Activated CD4-positive, alpha-beta memory T cell treated with anti-CD3 and anti-CD28 coated beads for 36 hours (primary cell): Measurements from ENCODE around the gene NOP10. TPM values are rescaled to one million over a fixed set of nuclear protein-coding genes. Genes with fewer than 3 reads are reported as not detected.

Source experiments
- CTCF ChIA-PET: fragments of 350-600 bp; sonication (Branson Sonifier 250); formaldehyde crosslinking; loops from one replicate; lab custom pipeline; 2021; ENCODE audit warnings: antibody characterized with exemption, inconsistent platforms; lab: Charles Lee
- POLR2A ChIA-PET: fragments of 350-600 bp; sonication (Branson Sonifier 250); formaldehyde crosslinking; loops from one replicate; lab custom pipeline; 2021; ENCODE audit warnings: antibody characterized with exemption; lab: Charles Lee
- DNase-seq: peaks from one replicate; pipeline ENCODE4 v3.0.0-alpha.2; 2020
- H3K27ac Mint-ChIP-seq: one replicate; pipeline ENCODE4 v1.8.0; 2021; ENCODE audit warnings: mixed read lengths
- H3K27me3 Mint-ChIP-seq: one replicate; pipeline ENCODE4 v1.8.0; 2021; ENCODE audit warnings: mixed read lengths
- H3K36me3 Mint-ChIP-seq: one replicate; pipeline ENCODE4 v1.8.0; 2021; ENCODE audit warnings: mixed read lengths
- H3K4me1 Mint-ChIP-seq: one replicate; pipeline ENCODE4 v1.8.0; 2021; ENCODE audit warnings: low read depth, mixed read lengths
- H3K4me3 Mint-ChIP-seq: one replicate; pipeline ENCODE4 v1.8.0; 2021; ENCODE audit warnings: mild to moderate bottlenecking, mixed read lengths
- H3K9me3 Mint-ChIP-seq: one replicate; pipeline ENCODE4 v1.8.0; 2021; ENCODE audit warnings: mixed read lengths
- intact Hi-C: fragments of 100-400 bp; cut with micrococcal nuclease; formaldehyde crosslinking; loops from one replicate; pipeline ENCODE4 v1.15.1; 2023
- total RNA-seq, 2 experiments: library from RNA; stranded (reverse); gene quantifications; one replicate each; pipeline ENCODE4 v1.2.3, GENCODE V29; 2021

The NOP10 gene
- total RNA-seq, 2 experiments from 2014 or later: 211 to 214 TPM

DNA sequence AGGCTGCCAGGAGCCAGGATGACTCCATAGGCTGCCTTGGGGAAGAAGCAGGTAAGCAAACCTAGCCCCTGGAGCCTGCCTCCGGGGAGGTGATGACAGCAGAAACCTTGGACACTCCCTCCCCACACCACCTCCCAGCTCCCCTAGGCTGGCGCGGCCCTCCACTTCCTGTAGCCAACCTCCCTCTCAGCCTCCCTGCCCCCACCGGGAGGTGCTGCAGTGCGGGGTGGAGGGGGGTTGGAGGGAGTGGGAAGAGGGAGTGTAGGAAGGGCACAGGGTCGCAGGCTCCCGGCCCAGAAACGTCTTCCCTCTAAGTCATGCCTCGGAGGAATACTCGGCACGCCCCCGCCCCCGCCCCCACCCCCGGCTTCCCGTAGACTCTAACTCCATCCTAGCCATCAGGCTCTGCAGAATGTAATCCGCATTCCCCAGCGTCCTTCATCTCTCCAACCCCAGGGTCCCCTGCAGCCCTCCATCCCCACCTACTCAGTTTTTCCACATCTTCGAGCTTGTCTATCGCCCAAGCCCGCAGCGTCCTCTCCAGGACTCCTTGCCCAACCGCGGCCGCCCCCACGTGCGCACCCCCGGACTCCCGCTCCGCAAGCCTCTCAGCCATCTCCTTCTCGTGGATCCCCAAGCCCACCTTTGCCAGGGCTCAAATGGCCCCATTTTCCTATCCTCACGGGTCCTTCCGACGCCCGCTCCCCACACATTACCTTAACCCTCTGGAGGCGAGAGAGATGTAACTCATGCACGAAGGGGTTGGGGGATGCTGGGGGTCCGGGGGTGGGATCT lies 23.5 kb upstream of the NOP10 start:
- intact Hi-C loops: loop anchor here (1.0 to 5.0 kb wide), 9 partner anchors 23 to 621 kb away; partner anchors contain the start of genes AVEN, GOLGA8B, KATNBL1 and NOP10
- CTCF ChIA-PET: interaction anchor here (0.5 to 4.1 kb wide), 23 partner anchors 8 to 326 kb away, joined by 3 to 47 read pairs (median 4); partner anchors contain the start of genes EMC4, GOLGA8A, GOLGA8B and KATNBL1
- Mint-ChIP-seq H3K9me3 (no peaks in the 10 kb centered on the region), H3K36me3 (peaks cover 12% of the 10 kb centered on the region), H3K27ac (peak overlapping the region; percentile 81), H3K4me3 (peak overlapping the region; percentile 96), H3K4me1 (peaks cover 37% of the 10 kb centered on the region), H3K27me3 (no peaks in the 10 kb centered on the region)
- POLR2A ChIA-PET: interaction anchor here (0.7 to 4.1 kb wide), 10 partner anchors 14 to 216 kb away, joined by 3 to 29 read pairs (median 6); partner anchors contain the start of genes EMC4, GOLGA8B, NOP10 and NUTM1
- peak; percentile 72 for DNase-seq

DNA sequence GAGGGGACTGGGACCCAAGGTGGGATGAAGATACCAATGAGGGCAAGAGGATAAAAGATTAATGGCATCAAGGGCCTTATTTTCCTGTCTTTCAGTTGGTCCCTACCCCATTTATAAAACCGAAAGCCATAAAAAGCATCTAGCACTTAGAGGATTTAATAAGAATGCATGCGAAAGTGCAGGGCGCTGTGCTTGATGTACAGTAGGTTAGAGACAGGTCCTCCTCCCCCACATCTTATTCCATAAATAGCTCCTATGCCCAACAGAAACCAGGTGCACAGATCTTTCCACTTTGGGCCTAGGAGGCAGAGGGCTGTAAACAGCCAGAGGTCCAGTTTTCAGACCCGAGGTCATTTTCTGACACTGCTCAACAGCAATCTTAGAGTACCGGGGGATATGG lies 22.9 kb upstream of the NOP10 start:
- DNase-seq: no peak
- no peaks in the 10 kb centered on the region for H3K27me3 Mint-ChIP-seq
- intact Hi-C loops: loop anchor here (5.0 kb wide), 1 partner anchor 621 kb away; the partner anchor contains the start of gene ZNF770
- H3K36me3 Mint-ChIP-seq: peaks cover 16% of the 10 kb centered on the region
- H3K4me3 Mint-ChIP-seq: peak overlapping the region; percentile 96
- H3K27ac Mint-ChIP-seq: peak overlapping the region; percentile 81
- peaks cover 36% of the 10 kb centered on the region for H3K4me1 Mint-ChIP-seq
- POLR2A ChIA-PET: interaction anchor here (0.7 to 4.1 kb wide), 6 partner anchors 23 to 217 kb away, joined by 3 to 29 read pairs (median 14); partner anchors contain the start of genes EMC4, GOLGA8B, NOP10 and NUTM1
- CTCF ChIA-PET: interaction anchor here (0.6 to 4.1 kb wide), 11 partner anchors 9 to 256 kb away, joined by 3 to 47 read pairs (median 4); partner anchors contain the start of genes GOLGA8B, NOP10, NUTM1 and SLC12A6
- no peaks in the 10 kb centered on the region for H3K9me3 Mint-ChIP-seq

DNA sequence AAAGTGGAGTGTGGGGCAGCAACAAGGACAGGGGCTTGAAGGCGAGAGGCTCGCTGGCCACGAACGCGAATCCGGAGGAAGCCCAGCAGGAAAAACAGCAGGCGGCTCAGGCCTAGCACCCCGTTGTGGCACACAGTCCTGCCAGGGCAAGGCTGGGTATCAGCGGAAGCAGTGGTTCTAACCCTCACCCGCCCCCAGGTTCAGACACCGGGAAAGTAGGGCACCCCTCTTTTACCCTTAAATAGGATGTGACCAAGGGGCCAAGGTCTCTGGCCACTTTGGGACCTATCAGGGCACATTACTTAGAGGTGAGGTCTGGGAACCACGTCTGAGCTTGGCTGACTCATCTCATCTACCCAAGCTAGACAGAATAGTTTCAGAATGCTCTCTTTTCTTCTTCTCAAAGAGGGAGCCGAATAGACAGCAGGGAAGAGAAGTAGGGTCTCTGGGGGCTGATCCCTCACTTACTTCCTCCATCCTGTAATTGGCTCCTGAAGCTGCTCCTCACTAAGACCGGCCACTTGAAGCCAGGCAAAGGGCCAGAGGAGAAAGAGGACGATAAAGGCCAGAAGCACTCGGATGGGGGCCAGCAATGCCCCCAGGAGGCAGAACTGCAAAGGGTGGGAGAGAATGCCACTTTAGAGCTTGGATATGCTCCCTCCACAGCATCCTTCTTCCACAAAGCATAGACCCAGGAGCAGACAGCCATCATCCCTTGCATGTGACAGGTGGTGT lies 22.3 kb upstream of the NOP10 start:
- ChIA-PET CTCF (interaction anchor here (0.6 to 4.1 kb wide), 10 partner anchors 9 to 255 kb away, joined by 3 to 47 read pairs (median 4); partner anchors contain the start of genes GOLGA8B, NOP10, NUTM1 and SLC12A6), POLR2A (interaction anchor here (2.7 to 4.1 kb wide), 4 partner anchors 22 to 218 kb away, joined by 7 to 29 read pairs (median 14); partner anchors contain the start of genes GOLGA8B, NOP10, NUTM1 and SLC12A6)
- intact Hi-C loops: loop anchor here (5.0 kb wide), 1 partner anchor 622 kb away; the partner anchor contains the start of gene ZNF770
- peak; percentile 45 for DNase-seq
- Mint-ChIP-seq H3K4me1 (peaks cover 33% of the 10 kb centered on the region), H3K36me3 (peaks cover 16% of the 10 kb centered on the region), H3K27me3 (no peaks in the 10 kb centered on the region), H3K27ac (peak overlapping the region; percentile 13), H3K9me3 (no peaks in the 10 kb centered on the region), H3K4me3 (peak overlapping the region; percentile 96)

DNA sequence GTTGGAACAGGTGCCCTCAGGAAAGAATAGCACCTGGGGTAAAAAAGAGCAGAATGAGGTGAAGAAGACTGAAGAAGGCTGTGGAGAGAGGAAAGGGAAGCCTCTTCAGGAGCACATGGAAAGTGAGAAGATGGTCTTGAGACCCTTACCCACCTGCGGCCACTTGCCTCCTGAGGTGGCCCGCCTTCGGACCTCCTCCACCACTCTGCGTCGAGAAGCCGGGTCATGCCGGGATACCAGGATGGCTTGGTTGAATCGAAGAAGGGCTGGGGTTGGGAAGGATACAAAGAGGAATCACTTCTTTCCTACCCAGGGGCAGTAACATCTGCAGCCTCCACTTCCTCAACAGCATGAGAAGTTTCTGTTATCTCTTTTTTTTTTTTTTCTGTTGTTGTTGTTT lies 21.1 kb upstream of the NOP10 start:
- Mint-ChIP-seq H3K4me1 (peaks cover 24% of the 10 kb centered on the region), H3K9me3 (no peaks in the 10 kb centered on the region), H3K27me3 (no peaks in the 10 kb centered on the region), H3K36me3 (peaks cover 16% of the 10 kb centered on the region), H3K4me3 (no peak overlapping the region), H3K27ac (no peak overlapping the region)
- DNase-seq: no peak
- intact Hi-C loops: no loop called here
- POLR2A ChIA-PET: no interaction called here
- CTCF ChIA-PET: interaction anchor here (0.7 to 1.0 kb wide), 2 partner anchors 9 to 224 kb away, joined by 3 read pairs; no protein-coding TSS in a partner anchor

DNA sequence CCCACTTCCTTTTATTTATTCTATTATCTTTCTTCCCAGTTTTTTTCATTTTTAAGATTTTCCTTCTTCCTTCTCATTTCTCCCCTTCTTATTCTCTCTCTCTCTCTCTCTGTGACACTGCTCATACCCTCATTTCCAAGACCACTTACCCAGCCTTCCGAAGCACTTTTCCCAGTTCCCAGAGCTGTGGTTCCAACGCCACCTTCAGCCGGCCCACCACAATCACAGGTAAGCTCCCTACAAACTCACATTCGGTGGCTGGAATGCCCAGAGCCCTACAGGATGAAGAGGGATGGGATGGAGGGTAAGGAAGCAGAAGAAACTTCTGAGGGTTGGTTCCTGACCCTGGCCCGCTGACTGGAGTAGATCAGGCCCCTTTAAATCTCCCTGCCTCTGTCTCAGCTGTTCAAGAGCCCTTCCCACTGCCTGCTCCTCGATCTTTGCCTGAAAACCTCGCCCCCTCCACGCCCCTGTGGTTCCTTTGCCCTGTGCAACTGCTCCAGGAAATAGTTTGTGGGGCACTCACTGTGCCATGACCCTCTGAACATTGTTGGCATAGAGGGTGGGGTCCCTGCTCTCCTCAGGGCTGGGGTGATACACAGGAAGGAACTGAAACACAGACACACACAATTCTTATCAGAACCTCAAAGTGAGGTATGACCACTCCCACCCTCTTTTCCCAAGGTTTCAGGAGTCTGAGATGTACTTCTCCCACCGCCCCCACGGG lies 19.3 kb upstream of the NOP10 start:
- no peaks in the 10 kb centered on the region for H3K27me3 Mint-ChIP-seq
- ChIA-PET CTCF (interaction anchor here (1.3 kb wide), 1 partner anchor 19 kb away, joined by 5 read pairs; the partner anchor contains the start of genes NOP10 and NUTM1), POLR2A (no interaction called here)
- no peak overlapping the region for H3K4me3 Mint-ChIP-seq
- H3K9me3 Mint-ChIP-seq: no peaks in the 10 kb centered on the region
- intact Hi-C loops: no loop called here
- no peak overlapping the region for H3K27ac Mint-ChIP-seq
- DNase-seq: no peak
- peaks cover 16% of the 10 kb centered on the region for H3K4me1 Mint-ChIP-seq
- peaks cover 20% of the 10 kb centered on the region for H3K36me3 Mint-ChIP-seq

DNA sequence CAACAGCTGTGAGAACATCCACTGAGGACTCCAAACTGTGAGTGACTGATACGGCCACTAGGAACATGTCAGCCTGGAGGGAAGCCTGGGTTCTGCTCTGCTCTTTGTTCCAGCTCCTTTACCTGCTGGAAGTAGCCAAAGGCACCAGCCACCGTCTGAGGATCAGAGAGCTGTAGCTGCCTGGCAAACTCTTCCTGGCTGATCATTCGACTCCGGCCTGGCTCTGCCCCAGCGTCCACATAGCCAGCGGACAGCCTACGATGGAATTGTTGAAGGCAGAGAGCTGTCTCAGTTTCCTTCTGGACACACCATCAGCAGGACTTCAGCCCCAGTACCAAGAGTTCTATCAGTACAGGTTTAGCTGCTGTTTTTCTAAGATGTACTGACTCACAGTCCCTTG lies 18.3 kb upstream of the NOP10 start:
- no peaks in the 10 kb centered on the region for H3K27me3 Mint-ChIP-seq
- H3K4me1 Mint-ChIP-seq: peaks cover 16% of the 10 kb centered on the region
- peaks cover 20% of the 10 kb centered on the region for H3K36me3 Mint-ChIP-seq
- ChIA-PET CTCF (interaction anchor here (0.9 to 1.3 kb wide), 2 partner anchors 19 to 120 kb away, joined by 3 to 5 read pairs; partner anchors contain the start of genes NOP10 and NUTM1), POLR2A (no interaction called here)
- H3K9me3 Mint-ChIP-seq: no peaks in the 10 kb centered on the region
- no peak overlapping the region for H3K4me3 Mint-ChIP-seq
- intact Hi-C loops: no loop called here
- no peak for DNase-seq
- no peak overlapping the region for H3K27ac Mint-ChIP-seq

DNA sequence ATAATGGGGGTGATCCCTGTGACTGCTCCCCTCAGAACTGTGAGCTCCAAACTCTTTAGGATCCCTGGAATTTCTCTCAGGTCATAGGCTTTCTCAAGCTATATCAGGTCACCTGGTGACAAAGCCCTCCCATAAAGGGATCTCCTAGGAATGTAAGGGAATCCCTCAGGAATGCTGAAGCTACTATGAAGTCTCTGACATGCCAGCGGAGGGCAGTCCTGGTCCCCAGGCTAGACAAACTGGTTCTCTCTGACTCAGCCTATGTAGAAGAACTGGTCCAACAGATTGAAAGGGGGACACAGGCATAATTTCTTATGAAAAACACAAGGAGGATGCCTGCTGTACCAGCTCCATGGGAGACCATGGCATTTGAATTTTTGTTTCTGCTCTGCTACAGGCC lies 17.4 kb upstream of the NOP10 start:
- ChIA-PET POLR2A (no interaction called here), CTCF (interaction anchor here (0.9 to 1.2 kb wide), 2 partner anchors 119 to 228 kb away, joined by 3 read pairs; no protein-coding TSS in a partner anchor)
- no peak for DNase-seq
- Mint-ChIP-seq H3K4me1 (peaks cover 8% of the 10 kb centered on the region), H3K27ac (no peak overlapping the region), H3K36me3 (peaks cover 20% of the 10 kb centered on the region), H3K27me3 (no peaks in the 10 kb centered on the region), H3K4me3 (no peak overlapping the region), H3K9me3 (no peaks in the 10 kb centered on the region)
- intact Hi-C loops: no loop called here

DNA sequence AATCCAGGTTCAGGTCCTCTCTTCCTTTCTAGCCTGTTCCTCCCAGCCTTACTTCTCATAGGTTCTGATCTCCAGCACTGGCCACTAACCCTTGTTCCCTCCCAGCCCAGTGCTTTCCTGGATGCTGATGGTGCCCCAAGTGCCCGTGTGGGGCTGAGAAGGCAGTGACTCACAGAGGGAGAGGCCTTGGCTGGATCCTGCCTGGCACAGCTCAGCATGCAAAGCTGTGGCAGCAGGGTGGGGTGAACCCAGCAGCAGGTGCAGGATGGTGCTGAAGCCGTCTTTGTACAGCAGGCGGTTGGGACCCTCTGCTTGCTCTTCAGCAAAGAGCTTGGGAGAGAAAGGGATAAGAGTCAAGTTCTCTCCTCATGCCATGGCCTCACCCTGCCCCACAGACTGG lies 16.5 kb upstream of the NOP10 start:
- intact Hi-C loops: no loop called here
- Mint-ChIP-seq H3K27me3 (no peaks in the 10 kb centered on the region), H3K36me3 (peaks cover 20% of the 10 kb centered on the region), H3K4me3 (no peak overlapping the region), H3K9me3 (no peaks in the 10 kb centered on the region), H3K27ac (no peak overlapping the region), H3K4me1 (no peaks in the 10 kb centered on the region)
- no peak for DNase-seq
- CTCF ChIA-PET: no interaction called here
- POLR2A ChIA-PET: no interaction called here

DNA sequence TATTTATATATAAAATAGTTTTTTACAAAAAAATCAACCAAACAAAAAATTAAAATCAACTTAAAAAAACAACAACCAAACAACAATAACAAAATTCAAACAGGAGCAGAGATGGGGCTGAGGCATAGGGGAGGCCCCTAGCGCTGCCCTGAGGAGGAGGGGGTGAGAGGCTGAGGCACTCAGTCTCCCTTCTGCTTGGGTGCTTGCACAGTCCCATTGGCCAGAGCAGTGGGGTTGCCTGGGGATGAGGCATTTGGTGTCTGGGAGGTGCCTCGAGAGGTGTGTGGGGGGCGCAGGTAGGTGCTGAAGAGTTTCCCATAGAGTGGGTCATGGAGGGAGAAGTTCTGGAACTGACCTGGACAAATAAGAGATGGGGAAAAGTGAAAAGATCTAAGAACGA lies 16.0 kb upstream of the NOP10 start:
- intact Hi-C loops: no loop called here
- CTCF ChIA-PET: interaction anchor here (1.7 kb wide), 1 partner anchor 8 kb away, joined by 15 read pairs; the partner anchor contains the start of gene LPCAT4
- no peak overlapping the region for H3K4me3 Mint-ChIP-seq
- H3K27ac Mint-ChIP-seq: no peak overlapping the region
- no peaks in the 10 kb centered on the region for H3K9me3 Mint-ChIP-seq
- H3K27me3 Mint-ChIP-seq: no peaks in the 10 kb centered on the region
- DNase-seq: no peak
- H3K36me3 Mint-ChIP-seq: peaks cover 20% of the 10 kb centered on the region
- H3K4me1 Mint-ChIP-seq: no peaks in the 10 kb centered on the region
- POLR2A ChIA-PET: no interaction called here

DNA sequence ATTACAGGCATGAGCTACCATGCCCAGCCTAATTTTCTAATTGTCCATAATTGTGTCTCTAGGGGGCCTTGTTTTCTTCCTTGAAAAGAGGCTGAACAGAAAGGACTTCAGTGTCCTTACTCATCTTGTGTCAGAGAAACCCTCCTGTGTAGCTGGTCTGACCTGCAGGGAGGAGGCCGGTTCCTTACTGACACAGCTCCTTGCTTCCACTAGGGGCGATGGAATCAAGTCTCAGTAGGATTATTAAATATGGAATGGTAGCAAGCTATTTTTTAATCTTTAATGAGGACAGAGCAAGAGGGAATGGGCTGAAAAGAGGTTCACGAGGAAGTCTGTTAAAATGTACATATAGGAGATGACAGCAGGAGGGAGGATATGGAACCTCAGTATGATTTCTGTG lies 15.4 kb upstream of the NOP10 start:
- CTCF ChIA-PET: interaction anchor here (0.7 to 1.7 kb wide), 4 partner anchors 9 to 229 kb away, joined by 4 to 15 read pairs (median 6); partner anchors contain the start of gene LPCAT4
- POLR2A ChIA-PET: no interaction called here
- intact Hi-C loops: no loop called here
- Mint-ChIP-seq H3K27ac (no peak overlapping the region), H3K4me3 (no peak overlapping the region), H3K36me3 (peaks cover 18% of the 10 kb centered on the region), H3K9me3 (no peaks in the 10 kb centered on the region), H3K27me3 (no peaks in the 10 kb centered on the region), H3K4me1 (no peaks in the 10 kb centered on the region)
- no peak for DNase-seq

DNA sequence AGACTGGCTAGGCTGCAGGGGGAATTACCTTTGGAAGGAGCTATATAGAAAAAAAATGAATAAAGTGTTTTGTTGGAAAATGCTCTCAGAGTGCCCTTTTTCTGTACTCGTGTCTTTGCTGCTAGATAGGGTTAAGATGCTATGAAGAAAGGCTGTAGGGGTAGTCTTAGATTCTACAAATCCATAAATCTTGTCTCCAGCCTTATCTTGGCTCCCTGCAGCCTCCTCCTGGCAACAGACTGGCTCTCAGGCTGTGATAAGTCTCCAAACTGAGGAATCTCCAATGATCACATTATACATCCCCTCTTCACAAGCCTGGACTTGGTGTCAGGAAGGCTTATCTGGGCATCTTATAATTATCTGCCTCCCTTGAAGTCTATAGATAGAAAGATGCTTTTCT lies 14.7 kb upstream of the NOP10 start:
- Mint-ChIP-seq H3K27ac (no peak overlapping the region), H3K36me3 (peaks cover 15% of the 10 kb centered on the region), H3K4me3 (no peak overlapping the region), H3K27me3 (no peaks in the 10 kb centered on the region), H3K4me1 (no peaks in the 10 kb centered on the region), H3K9me3 (no peaks in the 10 kb centered on the region)
- ChIA-PET CTCF (interaction anchor here (0.9 to 1.7 kb wide), 3 partner anchors 10 to 230 kb away, joined by 5 to 15 read pairs (median 6); partner anchors contain the start of gene LPCAT4), POLR2A (no interaction called here)
- DNase-seq: no peak
- intact Hi-C loops: no loop called here
